ENCODE data around the gene FFAR4.

FFAR4 gene

DNA sequence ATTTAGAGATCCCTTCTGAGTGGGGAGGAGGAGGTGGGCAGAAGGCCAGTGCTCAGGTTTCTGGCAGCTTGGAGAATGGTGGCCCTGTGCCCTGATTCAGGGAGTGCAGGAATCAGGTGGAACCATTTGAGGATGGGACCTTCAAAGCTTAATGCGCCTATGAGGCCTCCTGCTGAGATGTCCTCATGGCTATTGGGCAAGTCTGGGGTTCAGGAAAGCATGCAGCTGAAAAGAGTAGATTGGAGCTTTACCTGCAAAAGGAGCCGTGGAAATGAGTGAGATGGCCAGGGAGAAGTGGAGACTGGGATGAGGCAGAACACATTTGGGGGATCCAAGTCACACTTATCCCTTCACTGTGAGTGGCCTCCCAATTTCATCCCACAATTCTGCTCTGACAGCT, 6.1 kb downstream of the FFAR4 start:
- no peak for DNase-seq (ENCODE audit: low read depth in 2 of 2)

DNA sequence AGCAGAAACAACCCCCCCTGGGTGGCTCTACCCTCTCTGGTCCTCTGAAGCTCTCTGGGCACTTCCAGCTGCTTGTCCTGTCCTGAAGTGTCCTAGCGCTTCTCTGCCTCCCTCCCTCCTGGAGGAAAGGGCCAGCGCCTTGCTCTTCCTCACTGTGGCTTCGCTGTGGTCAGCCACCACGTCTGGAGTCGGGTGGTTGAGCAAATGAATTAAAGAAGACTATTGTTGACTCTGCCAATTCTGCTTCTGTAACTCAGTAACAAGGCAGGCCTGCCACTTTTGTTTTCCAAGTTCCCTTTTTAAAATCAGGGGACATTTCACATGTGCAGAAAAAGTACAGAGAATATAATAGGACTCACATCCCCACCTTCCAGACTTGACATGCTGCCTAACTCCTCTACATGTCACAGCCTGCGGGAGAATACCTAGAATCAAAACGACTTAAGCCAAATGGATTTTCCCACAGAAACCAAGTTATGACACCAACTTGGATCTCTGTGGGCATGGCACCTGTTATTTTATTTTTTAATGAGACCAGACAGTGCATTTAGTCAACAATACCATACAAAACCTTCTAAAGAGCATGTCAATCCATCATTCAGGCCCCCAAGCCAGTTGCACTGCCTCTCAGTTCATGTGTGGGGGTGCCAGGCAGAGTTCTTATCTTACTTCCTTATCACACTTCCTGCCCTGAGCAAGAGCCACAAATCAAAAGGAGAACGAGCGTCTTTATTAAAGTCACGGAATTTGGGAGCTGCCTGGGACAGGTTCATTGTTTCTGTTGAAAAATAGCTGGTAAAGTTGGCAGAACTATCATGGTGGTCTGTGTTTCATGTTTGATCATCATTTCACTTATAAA, 6.8 kb downstream of the FFAR4 start:
- no peak for DNase-seq (ENCODE audit: low read depth in 2 of 2)

DNA sequence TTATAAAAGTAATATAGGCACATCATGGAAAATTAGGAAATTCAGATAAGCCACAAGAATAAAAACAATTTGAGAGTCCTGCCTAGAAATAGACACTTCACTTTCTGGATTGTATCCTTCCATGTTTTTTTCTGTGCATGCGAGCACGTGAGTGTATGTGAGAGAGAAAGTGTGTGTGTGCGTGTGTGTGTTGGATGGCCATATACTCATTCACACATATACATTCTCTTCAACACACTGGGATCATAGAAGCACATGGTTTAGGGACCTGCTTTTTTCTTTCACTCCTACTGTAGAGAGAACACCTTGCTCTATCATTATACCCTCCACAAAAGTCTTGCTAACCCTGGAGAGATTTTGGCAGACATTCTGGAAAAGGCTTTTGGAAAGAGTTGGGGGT, 7.5 kb downstream of the FFAR4 start:
- DNase-seq (ENCODE audit: low read depth in 2 of 2): no peak

DNA sequence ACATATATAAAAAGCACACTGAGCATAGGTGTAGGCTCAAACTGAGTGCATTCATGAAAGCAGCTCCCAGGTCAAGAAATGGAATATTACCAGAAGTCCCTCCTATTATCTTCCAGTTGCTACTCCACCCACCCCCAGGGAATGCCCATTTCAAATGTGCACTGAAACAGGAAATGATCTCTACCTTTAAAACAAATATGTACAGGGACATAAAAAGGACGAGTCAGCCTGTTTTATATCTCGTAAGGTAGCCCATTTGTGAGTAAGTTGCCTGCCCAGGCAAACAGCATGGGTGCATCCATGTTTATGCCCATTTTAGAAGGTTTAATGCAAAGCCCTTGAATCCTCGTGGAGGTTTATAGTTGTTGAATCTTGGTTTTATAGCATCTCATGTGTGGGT, 10.4 kb downstream of the FFAR4 start:
- DNase-seq (ENCODE audit: low read depth in 2 of 2): no peak

DNA sequence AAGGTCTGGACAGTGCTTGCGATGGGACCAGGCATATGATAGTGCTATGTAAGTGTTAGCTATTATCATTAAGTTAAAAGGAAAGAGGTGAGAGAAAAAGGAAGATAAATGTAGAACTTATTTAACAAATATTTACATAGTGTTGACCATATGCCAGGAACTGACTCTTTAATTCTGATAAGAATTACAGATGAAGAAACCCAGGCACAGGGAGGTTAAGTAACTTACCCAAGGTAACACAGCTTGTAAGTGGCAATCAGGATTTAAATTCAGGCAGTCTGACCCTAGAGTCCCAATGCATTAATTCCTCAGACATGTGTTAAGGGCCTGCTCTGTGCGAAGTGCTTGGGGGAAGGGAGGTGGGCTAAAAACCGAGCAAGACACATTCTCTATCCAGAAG, 11.1 kb downstream of the FFAR4 start:
- no peak for DNase-seq (ENCODE audit: low read depth in 2 of 2)

DNA sequence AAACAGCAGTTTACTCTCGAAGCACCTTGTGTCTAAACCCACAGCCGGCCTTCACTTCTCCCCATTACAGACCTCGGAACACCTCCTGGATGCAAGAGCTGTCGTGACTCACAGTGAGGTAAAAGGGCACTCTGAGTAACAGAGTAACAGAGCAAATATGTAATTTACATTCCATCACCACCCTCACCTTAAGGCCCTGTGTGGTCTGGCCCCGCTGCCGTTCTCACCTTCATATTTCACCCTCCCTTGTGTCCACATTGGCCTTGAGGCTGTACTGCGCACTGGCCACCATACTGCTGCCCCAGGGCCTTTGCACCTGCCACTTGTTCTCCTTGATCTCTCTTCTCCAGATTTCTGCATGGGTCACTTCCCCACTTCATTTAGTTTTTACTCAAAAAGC, 12.6 kb downstream of the FFAR4 start:
- no peak for DNase-seq (ENCODE audit: low read depth in 2 of 2)

DNA sequence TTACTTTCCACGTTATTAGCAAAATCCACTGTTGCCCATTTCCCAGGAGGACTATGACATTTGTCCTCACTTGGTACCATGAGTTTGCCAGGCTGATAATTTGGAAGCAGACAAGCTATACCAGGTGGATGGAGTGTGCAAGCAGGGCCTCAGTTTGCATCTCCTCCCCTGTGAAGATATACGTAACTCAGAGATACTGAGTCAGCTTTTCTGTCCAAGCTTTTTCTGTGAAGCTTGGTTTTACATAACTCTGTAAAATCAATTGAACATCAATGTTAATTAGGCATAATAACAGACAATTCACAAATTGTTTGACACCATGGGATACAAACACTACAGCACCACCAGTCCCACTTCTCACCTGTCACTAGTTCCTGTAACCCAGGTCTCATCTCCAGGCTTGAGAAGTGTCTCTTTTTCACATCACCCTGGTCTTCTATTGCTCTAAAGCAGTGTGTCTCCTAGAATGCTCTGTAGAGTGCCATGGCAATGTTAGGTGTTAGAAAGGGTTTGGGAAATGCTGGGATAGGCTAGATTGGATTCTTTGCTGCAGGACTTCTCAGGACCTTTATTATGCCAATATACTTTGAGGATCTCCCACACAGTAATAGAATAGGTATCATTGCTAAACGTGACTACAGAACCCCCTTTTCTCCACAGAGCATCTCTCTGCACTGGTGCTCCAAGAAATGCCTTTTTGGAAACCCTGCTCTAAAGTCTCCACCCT, 13.7 kb downstream of the FFAR4 start:
- no peak for DNase-seq (ENCODE audit: low read depth in 2 of 2)

DNA sequence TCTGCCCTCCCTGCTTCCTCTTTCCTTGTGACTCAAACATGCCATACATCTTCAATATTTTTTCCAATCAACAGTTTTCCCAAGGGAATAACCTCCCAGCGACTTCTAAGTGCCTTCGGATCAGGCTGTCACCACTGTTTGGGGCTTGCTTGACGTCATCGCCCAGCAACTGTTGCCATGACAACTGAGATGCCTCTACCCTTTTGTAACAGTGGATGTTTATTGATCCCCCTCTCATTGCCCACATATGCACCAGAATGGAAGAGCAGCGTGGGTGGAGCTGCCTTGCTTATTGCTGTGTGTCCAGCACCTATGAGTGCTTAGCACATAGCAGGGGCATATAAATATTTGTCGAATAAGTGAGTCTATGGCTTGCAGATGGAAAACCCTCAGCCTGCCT, 14.4 kb downstream of the FFAR4 start:
- no peak for DNase-seq (ENCODE audit: low read depth in 2 of 2)

DNA sequence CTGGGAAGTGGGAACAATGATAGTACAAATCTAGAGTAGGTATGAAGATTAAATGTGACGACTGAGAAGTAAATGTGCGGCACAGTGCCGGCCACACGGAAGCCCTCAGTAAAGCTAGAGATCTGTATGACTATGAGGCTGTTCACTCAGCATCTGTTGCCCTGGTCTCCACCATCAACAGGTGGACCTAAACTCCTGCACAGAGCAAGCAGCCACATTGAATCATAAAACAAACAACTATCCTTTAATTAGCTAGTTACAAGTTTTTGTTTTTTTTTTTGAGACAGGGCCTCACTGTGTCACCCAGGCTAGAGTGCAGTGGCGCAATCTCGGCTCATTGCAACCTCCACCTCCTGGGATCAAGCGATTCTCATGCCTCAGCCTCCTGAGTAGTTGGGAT, 18.0 kb downstream of the FFAR4 start:
- DNase-seq (ENCODE audit: low read depth in 2 of 2): no peak

DNA sequence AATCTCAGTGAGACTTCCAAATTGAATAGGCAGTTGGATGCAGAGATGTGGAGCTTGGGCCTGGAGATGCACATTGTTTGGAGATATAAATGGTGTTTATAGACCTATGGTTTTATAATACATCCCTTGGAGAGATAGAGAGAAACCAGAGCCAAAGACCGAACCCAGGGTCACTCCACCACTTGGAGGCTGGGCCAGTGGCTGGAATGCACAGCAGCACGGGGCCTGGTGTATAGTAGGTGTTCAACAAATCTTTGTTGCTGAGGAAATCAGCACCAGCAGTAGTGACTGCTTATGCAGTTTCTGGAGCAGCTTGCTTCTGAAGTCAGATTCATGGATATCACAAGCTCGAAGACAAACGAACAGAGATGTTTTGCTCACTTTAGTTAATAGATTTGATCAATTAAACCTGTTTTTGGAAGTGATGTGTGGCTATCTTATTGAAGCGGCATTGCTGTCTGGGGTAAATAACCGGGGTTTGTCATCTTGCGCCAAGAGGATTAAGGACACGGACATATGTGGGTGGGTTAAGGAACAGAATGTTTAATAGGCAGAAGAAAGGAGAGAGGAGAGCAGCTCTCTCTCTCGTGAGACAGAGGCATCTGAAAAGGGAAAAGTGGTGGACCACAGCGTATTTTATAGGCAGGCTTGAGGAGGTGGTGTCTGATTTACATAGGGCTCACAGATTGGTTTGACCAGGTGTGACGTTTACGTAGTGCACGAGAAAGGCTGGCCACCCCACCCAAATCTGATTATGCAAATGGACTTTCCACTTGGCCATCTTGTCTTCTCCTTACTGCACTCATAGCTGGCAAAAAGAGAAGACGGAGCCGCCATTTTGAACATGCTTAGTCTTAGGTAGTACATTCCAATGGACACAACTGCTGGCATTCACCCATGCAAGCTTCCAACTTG, 23.4 kb downstream of the FFAR4 start:
- no peak for DNase-seq (ENCODE audit: low read depth in 2 of 2)

DNA sequence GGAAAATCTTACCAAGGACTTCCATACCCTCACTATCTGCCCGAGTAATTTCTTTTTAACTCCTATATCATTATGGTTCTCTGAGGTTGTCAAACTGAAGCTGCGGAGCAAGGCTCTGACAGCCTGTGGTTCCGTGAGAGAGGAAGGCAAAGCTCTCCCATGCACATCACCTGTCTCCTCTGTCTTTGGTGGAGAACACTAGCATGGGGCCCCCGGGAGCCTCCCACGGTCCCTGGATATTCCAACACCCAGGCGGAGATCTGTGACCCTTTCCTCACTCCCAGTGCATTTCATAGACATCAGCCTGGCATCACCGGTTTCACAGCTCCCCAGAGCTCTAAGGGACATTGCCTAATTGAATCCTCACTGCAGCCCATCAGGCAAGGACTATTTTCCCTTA, 24.2 kb downstream of the FFAR4 start:
- no peak for DNase-seq (ENCODE audit: low read depth in 2 of 2)

DNA sequence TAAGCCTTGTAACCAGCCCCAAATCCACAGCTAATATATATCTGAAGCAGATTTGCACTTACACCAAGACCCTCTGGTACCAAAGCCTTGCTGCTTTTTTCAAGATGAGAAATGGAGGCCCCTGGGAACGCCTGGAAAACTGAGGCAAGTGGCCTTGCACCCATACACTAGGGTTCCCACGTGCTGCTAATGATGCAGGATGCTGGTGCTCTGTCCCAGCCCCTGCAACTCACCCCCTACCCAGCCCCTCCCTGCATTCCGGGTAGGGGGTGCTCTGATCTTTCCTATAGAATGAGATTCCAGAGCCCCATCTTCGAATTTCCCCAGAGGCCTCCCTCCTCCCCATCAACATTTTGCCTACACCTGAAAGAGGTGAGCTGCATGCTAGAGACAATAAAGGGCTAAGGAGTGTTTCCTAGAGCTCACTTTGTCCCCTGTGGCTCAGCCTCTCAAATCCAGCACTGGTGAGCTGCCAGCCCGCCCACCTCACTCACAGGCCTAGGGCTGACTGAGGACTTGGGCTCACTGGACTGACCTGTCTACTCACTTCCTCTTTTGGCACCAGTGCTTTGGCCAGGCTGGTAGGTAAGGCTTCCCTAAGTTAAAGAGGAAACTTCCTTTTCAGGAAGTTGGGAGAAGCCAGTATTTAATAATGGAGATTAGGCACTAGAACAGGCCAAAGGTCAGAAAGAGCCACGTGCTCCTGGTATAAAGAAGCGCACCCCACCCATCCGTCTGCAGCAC, 24.8 kb downstream of the FFAR4 start:
- no peak for DNase-seq (ENCODE audit: low read depth in 2 of 2)

DNA sequence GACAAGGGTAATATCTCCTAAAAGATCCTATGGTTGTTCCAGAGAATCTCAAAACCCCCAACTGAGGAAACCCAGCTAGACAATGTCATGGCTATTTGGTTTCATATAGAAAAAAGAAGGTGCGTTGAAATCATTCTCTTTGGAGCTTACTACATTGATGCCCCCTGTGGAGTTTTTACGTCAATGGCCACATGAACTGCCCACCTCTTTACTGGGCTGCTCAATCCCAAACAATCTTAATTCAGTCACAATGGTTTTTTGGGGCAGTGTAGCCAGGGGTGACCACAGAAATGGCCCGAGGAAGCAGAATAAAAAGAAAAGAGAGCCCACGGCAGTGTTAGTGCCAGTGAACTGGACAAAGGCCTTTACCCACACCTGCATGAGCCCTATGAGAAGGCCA, 26.8 kb downstream of the FFAR4 start:
- DNase-seq (ENCODE audit: low read depth in 2 of 2): no peak

DNA sequence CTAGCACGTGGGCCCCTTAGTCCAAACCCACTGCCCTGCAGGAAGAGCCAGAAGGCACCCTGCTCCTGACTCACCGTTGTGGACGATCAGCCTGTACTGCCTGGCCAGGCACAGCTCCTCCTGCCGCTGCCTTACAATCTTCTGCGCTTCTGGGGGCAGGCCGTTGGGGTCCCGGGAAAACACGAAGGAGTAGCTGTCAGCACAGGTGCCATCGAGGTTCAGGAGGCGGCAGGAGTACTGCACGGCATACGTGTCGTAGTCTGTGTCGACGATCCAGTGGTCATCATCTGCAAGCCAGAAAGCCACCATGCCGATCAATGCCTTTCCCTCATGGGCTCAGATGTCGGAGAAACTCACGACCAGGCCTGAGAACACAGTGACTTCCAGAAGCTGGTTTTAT, 27.3 kb downstream of the FFAR4 start:
- no peak for DNase-seq (ENCODE audit: low read depth in 2 of 2)

DNA sequence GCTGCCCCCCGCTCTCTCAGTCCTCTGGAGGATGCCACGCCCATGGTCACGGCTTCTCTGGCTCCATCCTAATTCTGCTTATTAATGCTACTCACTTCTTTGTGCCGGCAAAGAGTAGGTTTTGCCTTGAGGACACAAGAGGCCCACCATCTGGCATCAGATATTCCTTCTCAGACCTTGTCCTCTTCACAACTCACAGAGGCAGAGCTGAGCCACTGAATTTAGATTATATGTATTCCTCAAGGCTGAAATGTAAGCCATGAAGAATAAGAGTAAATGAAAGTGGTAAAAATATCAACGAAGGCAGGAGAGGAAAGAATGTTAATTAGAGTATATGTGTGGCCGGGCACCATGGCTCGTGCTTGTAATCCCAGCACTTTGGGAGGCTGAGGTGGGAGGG, 28.1 kb downstream of the FFAR4 start:
- DNase-seq (ENCODE audit: low read depth in 2 of 2): no peak

DNA sequence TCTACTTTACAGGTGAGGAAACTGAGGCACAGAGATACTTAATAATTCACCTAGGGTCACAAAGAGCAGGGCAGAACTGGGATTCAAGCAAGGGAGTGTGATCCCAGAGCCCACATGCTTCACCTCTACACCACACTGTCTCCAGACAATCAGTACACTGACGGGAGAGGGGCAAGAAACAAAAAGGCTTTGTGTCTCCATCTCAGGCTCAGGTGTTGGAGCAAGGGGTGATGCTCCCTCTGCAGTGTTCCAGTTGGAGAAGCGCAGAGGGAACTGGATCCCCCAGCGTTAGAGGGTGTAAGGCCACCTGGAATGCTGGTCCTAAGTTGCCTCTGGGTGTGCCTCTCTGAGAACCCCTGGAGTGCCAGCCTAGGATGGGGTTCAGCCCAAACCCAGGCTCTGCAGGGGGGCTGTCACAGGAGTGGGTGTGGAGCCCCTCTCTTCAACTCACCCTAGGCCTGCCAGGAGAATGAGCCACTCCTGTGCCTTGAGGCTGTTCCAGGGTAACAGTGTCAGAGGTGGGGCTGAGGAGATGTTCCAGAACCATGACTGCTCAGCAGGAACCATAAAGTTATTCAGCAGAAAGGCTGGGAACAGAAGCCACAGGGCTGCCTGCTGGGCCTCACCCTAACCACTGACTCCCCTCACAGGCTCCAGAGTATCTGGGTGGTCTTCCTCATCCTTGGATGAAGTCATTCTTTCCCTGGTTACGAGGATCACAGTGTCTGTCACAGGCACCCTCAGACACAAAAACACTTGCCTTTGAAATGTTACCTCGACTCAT, 29.1 kb downstream of the FFAR4 start:
- no peak for DNase-seq (ENCODE audit: low read depth in 2 of 2)

DNA sequence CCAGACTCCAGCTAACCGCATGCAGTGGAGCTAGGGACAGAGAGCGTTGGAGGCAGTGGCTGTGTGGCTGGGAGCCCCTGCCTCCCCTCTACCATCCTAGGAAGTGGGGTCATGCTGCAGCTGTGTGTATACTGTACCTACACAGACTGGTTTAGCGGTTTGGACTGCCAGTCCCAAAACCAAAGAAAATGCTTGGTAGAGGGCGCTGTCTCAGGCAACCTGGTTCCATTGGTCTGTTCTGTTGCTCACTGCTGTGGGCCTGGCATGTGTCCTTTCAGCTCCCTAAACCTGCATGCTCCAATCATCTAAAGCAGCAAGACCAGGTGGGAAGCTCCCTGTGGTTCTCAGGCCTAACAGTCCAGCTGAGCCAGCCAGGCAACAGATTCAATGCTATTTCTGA, 30.1 kb downstream of the FFAR4 start:
- no peak for DNase-seq (ENCODE audit: low read depth in 2 of 2)

DNA sequence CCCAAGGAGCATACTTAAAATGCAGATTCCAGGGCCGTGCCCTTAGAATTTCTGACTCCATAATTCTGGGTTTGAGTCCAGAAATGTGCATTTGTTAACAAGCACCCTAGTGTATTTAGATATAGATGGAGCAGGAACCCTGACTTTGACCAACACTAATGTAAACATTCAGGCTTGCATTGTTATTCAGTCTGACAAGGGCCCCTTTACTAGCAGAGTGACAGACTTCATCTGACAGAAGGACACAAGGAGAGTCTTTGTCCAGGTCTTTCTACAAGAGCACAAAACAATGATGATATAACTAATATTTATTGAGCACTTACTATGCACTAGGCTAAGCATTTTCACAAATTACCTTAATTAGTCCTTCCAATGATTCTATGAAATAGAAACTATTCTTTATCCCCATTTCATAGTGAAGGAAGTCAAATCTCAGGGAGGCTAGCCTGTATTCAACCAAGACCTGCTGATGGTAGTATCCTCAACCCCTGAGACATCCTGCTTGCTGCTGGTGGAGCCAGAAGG, 30.7 kb downstream of the FFAR4 start:
- DNase-seq (ENCODE audit: low read depth in 2 of 2): no peak

DNA sequence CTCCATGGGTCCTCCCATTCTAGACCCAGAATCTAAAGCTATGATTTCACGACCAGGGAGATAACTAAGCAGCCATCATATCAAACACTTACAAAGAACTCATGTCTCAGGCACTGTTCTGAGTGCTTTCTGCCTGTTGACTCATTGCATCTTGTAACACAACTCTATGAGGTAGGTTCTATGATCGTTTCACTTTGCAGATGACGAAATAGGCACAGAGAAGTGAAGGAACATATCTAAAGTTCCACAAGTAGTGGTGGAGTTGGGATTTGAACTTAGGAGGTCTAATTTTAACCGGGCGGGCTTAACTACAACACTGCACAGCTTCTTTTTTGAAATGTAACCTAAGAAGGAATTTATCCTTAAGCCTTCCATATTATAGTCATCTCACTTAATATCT, 31.7 kb downstream of the FFAR4 start:
- no peak for DNase-seq (ENCODE audit: low read depth in 2 of 2)

DNA sequence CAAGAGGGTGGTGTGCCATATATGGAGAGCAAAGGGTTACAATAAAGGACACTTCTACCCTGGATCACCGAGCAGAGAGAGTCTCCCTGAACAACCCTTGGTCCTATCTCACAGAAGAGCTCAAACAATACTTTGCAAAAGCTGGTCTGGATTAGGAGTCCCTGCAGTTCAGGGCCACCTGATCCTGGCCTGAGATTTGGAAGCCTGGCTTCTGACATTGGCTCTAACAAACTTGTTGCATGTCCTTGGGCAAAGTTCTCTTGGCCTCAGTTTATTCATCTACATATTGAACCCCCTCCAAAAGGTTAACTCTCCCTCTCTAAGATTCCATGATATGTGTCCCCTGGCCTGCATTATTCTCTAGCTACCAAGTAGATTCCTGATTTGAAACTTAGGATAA, 32.9 kb downstream of the FFAR4 start:
- no peak for DNase-seq (ENCODE audit: low read depth in 2 of 2)

DNA sequence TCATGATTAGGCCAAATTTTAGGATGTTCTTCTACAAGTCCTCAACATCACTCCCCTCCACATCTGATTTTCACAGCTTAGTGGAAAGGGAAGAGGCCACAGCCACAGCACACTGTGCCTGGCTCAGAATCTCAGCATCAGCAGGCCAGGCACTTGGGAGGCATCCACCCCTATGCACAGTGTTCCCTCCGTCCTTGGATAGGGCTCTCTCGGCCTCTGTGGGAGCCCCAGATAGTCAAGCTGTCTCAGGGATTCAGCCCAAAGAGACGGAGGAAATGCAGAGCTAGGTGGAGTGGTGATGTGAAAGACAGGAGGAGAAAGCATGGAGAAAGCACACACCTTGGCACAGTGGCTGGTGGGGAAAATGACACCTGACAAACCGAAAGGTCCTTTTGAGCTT, 33.3 kb downstream of the FFAR4 start:
- DNase-seq (ENCODE audit: low read depth in 2 of 2): no peak

Measured in stimulated activated CD8-positive, alpha-beta memory T cell treated with anti-CD3 and anti-CD28 coated beads, Interleukin-2, amount 100 ng/mL, for 1 hour (primary cell).